ENCODE measurements around the gene FAF1.
"Not testable (repeated sequence)": the region's sequence is repeated elsewhere in the genome, so short reads cannot be mapped to it uniquely, and the experiment has no call there.

FAF1 gene

DNA sequence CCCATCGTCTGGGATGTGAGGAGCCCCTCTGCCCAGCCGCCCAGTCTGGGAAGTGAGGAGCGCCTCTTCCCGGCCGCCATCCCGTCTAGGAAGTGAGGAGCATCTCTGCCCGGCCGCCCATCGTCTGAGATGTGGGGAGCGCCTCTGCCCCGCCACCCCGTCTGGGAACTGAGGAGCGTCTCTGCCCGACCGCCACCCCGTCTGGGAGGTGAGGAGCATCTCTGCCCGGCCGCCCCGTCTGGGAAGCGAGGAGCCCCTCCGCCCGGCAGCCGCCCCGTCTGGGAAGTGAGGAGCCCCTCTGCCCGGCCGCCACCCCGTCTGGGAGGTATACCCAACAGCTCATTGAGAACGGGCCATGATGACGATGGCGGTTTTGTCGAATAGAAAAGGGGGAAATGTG is 7.5 kb downstream of the FAF1 start:
- not testable (repeated sequence) for DNase-seq

DNA sequence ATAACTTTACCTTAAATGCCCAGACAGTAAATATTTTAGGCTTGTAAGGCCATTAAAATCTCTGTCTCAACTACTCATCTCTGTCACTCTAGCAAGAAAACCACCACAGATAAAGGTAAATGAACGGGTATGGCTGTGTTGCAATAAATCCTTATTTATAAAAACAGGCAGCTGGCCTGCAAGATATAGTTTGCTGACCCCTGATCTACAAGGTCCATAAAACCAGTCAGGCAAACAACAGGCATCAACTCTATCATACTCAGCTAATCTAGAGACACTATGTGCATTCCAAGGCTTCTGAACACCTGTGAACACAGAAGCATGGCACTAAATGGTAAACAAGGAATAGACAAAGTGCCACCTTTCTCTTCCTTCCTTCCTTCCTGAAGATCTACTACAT is 9.7 kb downstream of the FAF1 start:
- no peak for DNase-seq

DNA sequence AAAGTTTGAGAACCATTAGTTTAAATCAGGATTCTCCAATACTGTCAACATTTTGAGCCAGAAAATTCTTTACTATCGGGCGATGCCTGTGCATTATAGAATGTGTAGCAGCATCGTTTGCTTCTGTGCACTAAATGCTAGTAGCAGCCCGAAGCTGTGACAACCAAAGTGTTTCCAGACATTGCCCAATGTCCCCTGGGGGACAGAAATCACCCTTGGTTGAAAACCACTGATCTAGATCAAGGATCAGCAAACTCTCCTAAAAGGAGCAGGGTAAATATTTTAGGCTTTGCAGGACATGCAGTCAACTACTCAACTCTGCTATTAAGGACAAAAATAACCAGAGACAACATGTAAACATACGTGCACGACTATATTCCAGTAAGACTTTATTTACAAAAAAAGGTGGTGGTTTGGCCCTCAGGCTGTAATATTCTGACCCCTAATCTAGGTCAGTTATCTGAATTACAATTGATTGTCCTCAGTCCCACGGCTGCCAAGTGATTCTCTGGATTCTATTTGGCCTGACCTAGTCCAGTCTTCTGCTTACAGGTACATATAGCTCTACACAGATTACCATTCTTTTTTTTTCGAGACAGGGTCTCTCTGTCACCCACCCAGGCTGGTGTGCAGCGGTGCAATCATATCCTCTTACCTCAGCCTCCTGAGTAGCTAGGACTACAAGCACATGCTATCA is 10.6 kb downstream of the FAF1 start:
- no peak for DNase-seq

DNA sequence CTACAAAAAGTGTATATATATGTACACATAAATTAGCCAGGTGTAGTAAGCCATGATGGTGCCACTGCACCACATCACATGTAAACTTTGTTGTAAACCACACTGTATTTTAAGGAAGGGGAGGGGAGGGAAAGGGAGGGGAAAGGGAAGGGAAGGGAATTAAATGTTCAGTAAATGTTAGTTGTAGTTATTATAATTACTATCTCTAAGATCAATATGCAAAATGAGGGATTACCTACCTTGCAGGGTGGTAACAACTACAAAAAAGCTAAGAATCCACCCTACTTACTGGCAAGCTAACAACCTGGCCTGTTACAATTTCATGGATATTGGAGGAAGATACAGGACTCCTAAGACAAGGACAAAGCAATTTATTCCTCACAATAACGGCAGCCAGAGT is 17.7 kb downstream of the FAF1 start:
- DNase-seq = no peak

DNA sequence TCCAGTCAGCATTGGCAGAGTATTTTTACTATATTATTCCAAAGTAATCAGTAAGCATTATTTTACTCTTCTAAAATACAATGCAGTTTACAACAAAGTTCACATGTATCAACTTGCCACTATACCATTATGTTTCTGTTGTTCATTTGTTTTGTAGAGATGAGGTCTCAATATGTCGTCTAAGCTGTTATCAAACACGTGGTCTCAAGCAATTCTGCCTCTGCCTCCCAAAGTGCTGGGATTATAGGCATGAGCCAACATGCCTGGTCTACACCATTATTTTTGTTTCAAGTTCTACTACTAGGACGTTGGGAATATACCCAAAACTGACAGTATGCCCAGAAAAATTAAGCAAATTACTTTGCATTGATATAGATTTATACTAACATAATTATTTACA is 19.8 kb downstream of the FAF1 start:
- no peak for DNase-seq

DNA sequence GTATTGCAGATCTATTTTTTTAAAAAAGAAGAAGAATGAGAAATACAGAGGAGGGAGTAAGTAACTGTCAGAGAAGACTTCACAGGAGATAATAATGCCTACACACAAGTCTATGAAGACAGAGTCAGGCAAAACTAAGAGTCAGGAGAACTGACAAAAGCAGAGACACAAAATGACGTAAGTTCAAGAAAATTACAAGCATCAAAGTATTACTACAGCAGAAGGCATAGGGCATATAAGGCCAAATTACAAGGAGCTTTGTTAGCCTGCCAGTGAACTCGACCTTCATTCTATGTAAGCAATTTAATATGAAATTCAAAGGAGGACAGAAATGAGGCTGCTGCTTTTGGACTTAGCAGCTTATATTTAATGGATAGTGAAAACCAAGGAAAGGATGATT is 23.7 kb downstream of the FAF1 start:
- DNase-seq = no peak

DNA sequence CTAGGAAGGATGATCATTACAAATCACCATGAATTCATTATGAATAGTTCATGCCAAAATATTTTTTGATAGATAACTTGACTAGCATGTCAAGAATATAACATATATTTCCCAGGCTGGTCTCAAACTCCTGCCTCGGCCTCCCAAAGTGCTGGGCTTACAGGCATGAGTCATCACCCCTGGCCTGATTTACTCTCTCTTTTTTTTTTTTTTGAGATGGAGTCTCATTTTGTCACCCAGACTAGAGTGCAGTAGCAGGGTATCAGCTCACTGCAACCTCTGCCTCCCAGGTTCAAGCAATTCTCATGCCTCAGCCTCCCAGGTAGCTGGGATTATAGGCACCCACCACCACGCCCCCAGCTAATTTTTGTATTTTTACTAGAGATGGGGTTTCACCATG is 24.8 kb downstream of the FAF1 start:
- not testable (repeated sequence) for DNase-seq

DNA sequence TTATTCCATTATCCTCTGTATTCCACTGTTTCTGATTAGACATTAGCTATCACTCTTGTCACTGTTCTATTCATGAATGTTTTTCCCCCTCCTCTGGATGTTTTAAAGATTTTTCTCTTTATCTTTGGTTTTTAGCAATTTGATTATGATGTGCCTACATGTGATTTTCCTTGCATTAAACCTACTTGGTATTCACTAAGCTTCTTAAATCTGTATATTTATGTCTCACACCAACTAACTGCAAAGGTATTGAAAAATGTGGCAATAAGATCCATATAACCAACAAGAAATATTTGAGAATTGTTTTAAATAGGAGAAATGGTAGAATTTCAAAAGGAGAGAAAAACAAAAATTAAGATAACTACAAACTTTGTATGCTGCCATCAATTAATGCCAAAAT is 25.2 kb downstream of the FAF1 start:
- no peak for DNase-seq

DNA sequence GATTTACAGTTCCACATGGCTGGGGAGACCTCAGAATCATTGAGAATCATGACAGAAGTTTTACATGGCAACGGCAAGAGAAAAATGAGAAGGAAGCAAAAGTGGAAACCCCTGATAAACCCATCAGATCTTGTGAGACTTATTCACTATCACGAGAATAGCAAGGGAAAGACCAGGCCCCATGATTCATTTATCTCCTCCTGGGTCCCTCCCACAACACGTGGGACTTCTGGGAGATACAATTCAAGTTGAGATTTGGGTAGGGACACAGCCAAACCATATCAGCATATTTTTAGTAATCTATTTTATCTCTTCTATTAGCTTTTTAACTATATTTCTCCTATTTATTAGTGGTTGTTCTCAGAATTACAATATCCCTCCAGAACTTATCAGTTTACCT is 26.3 kb downstream of the FAF1 start:
- DNase-seq = not testable (repeated sequence)

DNA sequence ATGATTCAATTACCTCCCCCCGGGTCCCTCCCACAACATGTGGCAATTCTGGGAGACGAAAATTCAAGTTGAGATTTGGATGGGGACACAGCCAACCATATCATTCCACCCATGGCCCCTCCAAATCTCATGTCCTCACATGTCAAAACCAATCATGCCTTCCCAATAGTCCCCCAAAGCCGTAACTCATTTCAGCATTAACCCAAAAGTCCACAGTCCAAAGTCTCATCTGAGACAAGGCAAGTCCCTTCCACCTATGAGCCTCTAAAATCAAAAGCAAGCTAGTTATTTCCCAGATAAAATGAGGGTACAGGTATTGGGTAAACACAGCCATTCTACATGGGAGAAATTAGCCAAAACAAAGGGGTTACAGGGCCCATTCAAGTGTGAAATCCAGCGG is 28.0 kb downstream of the FAF1 start:
- not testable (repeated sequence) for DNase-seq

DNA sequence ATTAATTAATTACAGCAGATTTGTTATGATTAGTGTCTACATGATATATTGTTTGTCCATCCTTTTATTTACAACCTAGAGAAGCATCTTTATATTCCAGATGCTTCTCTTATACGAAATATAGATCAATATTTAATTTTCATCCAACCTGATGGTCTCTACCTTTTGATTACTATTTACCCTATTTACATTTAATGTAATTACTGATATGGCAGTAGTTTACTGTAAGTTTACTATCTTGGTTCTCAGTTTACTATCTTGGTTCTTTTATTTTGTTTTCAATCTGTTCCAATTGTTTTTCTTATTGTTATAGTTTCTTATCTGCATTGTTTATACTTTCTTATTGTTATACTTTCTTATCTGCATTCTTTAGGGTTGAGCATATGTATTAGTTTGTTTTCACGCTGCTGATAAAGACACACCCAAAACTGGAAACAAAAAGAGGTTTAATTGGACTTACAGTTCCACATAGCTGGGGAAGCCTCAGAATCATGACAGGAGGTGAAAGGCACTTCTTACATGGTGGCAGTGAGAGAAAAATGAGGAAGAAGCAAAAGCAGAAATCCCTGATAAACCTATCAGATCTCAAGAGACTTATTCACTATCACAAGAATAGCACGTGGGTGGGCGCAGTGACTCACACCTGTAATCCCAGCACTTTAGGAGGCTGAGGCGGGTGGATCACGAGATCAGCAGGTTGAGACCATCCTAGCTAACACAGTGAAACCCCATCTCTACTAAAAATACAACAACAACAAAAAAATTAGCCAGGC is 28.9 kb downstream of the FAF1 start:
- DNase-seq = no peak

DNA sequence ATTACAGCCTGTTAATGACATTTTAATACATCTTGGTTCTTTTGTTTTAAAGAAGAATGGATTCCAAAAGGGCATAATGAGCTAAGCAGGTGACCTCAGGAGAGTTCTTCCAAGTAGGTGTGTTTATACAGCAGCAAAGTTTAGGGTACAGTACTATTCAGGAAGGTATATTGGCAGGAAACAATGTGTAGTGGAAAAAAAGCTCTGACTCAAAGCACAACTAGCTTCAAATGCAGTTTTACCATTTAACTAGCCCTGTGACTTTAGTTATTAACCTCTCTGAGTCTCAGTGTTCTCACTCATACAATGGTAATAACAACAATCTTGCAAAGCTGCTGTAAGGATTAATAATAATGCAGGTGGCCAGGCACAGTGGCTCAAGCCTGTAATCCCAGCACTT is 29.9 kb downstream of the FAF1 start:
- no peak for DNase-seq

DNA sequence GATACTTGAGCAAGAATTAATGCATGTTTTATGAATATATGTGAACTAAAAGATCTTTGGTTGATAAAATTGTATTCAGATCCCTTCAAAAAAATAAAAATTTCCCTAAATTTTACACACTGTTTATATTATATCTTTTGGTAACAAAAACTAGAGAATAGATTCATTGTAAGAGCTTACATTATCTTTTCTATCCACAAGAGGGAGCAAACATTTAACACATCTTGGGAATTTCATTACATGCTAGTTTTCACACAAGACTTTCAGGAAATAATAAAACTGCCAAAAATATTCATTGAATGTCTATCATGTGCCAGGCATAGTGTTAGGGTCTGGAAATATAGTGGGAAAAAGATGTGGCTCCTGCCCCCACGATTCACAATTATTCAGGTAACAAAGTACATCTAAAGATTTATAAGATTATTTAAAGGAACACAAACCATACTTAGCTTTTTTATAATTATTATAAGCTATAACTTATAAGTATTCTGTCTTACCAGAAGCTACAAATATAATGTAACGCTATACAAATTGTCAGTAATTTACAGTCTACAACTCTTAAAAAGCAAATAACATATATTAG is 30.6 kb downstream of the FAF1 start:
- no peak for DNase-seq

DNA sequence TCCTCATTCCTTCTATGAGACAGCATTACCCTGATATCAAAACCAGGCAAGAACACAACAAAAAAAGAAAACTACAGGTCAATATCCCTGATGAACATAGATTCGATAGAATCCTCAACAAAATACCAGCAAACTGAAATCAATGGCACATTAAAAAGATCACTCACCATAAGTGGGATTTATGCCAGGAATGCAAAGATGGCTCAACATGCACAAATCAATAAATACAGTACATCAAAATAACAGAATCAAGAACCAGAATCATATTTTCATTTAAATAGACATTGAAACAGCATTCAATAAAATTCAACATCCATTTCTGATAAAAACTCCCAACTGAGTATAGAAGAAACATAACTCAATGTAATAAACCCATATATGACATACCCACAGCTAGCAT is 36.5 kb downstream of the FAF1 start:
- DNase-seq = no peak

DNA sequence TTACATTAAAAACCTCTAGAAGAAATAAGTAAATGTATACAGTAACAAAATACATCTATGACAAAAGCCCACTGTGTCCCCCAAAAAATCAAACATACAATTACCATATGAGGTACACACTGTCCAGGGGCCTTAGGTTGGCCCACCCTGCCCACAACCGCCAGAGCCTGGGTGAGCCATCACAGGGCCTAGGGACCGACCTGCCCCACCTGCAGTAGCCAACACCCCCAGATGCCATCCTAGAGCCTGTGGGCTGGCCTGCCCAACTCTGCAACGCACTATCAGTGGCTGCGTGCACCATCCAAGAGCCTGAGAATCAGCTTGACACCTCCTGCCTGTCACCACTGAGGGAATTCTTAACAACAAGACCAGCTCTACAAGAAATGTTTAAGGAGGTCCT is 39.0 kb downstream of the FAF1 start:
- DNase-seq = no peak

DNA sequence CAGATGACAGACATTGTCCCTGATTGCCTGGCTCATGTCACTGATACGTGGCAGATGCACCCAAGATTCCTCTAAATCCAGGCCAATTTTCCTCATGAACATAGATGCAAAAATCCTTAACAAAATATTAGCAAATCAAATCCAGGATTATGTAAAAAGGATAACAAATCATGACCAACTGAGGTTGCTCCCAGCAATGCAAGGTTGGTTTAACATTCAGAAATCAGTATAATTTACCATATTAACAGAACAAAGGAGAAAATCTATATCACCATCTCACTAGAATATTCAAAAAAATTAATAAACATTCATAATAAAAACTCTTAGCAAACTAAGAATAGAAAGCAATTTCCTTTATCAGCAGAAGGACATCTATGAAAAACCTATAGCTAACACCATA is 39.7 kb downstream of the FAF1 start:
- DNase-seq = no peak

DNA sequence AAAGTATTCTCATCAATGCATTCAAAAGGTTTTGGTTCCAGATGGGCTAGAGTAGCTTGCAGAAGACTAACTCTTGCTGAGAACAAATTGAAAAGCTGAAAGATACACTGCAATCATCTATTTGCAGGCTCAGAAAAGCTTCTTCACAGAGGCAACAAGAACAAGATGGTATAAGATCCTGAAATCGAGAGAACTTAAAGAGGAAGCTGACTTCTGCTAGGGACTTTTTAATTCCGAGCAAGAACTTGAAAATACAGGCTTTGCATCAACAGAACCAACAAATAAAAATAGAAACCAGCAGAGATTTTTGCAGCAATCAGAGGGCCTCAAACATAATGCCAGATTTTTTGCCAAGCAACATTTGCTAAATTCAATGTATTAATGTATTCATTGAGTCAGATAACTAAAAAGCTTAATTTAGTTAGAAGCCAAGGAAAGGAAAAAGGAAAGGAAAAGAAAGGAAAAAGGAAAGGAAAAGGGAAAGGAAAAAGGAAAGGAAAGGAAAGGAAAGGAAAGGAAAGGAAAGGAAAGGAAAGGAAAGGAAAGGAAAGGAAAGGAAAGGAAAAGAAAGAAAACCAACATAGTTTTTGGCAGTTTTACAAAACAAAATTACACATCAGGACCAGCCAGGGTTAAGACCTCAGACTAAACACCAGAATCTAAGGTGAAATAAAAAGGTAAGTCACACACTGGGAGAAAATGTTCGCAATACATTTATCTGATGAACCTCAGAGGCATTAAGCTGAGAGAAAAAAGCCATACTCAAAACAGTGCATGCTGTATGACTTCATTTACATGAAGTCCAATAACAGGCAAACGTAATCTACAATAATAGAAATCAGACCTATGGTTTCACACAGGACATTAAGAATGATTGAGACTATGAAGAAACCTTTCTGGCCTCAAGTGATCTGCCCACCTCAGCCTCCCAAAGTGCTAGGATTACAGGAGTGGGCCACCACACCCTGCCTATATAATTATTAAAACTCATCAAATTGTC is 42.6 kb downstream of the FAF1 start:
- no peak for DNase-seq

DNA sequence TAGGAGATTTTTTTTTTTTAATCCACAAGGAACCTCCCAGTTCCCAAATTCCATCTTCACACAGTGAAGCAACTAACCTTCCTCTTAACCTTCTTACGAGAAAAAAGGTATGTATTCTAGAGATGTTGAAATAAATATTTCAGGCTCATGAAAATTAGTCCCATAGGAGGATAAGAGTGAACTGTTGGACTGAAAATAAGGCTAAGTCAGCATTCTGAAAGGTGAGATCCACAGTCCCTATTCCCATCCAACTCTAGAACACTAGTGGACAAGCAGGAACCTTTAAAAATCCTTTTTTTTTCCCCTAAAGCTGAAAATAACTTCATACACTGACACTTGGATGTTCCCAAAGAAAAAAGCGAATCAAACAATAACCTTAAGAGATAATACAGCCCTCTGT is 44.4 kb downstream of the FAF1 start:
- DNase-seq = no peak

DNA sequence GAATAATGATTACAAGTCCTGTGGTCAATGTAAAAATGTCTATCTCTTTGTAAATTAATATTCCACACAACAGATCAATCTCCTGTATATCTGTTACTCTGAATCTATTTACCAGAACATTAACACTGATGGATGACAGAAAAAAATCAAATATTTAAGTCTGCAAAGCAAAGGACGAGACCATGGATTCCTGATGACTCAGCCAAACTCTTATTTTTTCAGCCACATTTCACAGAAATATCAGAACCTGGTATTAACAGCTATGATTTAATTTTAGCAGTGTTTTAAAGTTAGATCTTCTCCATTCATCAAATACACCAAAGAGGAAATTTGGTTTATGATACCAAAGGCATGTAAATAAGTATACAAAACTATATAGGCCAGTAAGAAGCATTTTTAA is 46.1 kb downstream of the FAF1 start:
- no peak for DNase-seq

DNA sequence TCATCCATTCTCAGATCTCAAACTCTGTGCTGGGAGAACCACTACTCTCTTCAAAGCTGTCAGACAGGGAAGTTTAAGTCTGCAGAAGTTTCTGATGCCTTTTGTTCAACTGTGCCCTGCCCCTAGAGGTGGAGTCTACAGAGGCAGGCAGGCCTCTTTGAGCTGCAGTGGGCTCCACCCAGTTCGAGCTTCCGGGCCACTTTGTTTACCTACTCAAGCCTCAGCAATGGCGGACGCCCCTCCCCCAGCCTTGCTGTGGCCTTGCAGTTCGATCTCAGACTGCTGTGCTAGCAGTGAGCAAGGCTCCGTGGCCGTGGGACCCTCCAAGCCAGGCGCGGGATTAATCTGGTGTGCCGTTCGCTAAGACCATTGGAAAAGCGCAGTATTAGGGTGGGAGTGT is 49.7 kb downstream of the FAF1 start:
- not testable (repeated sequence) for DNase-seq

DNA sequence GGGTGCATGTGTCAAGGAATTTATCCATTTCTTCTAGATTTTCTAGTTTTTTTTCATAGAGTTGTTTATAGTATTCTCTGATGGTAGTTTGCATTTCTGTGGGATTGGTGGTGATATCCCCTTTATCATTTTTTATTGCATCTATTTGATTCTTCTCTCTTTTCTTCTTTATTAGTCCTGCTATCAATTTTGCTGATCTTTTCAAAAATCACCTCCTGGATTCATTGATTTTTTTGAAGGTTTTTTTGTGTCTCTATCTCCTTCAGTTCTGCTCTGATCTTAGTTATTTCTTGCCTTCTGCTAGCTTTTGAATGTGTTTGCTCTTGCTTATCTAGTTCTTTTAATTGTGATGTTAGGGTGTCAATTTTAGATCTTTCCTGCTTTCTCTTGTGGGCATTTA is 52.5 kb downstream of the FAF1 start:
- DNase-seq = not testable (repeated sequence)

DNA sequence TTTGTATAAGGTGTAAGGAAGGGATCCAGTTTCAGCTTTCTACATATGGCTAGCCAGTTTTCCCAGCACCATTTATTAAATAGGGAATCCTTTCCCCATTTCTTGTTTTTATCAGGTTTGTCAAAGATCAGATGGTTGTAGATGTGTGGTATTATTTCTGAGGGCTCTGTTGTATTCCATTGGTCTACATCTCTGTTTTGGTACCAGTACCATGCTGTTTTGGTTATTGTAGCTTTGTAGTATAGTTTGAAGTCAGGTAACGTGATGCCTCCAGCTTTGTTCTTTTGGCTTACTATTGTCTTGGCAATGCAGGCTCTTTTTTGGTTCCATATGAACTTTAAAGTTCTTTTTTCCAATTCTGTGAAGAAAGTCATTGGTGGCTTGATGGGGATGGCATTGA is 54.0 kb downstream of the FAF1 start:
- not testable (repeated sequence) for DNase-seq

DNA sequence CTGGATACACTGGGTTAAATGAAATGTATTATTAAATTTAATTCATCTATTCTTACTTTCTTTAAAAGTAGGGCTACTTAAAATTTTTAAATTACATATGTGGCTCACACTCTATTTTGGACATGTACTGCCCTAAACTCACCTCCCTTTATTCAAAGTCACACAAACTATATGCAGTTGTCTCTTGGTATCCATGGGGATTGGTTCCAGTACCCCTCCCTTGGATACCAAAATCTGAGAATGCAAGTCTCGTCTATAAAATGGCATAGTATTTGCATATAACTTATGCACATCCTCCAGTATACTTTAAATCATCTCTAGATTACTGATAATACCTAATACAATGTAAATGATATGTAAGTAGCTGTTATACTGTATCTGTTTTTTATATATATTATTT is 57.6 kb downstream of the FAF1 start:
- DNase-seq = no peak
